HL-60/S4 treated with retinoic acid at 250 ng/mL for 4 days and 3 days (cell line): ENCODE data around the gene NRTN.
"Not testable (repeated sequence)": the region's sequence is repeated elsewhere in the genome, so short reads cannot be mapped to it uniquely, and the experiment has no call there.

ENCODE experiments used
- in situ Hi-C: fragments of 300-500 bp; cut with MboI; formaldehyde crosslinking; loops from 2 replicates; pipeline ENCODE4 v1.7.0; 2022; ENCODE audit warnings: low sequenced_read_pairs

NRTN gene

GRCh38 chr19:5832061-5832460 lies 27.2 kb downstream of the NRTN start:
- in situ Hi-C loops: no loop called here

GRCh38 chr19:5832527-5833216 lies 27.8 kb downstream of the NRTN start:
- in situ Hi-C loops: no loop called here

GRCh38 chr19:5837761-5838352 lies 33.0 kb downstream of the NRTN start:
- in situ Hi-C loops: no loop called here

- in situ Hi-C loops: no loop called here
Observed at GRCh38 chr19:5838353-5839064, 33.6 kb downstream of the NRTN start.

- in situ Hi-C loops: no loop called here
Observed at GRCh38 chr19:5839065-5840017, 34.5 kb downstream of the NRTN start, which contains the start of gene FUT6. Gene FUT6, minus strand, starts transcription at chr19:5839702. Its CDS starts 7,135 bp downstream, at chr19:5832567.

GRCh38 chr19:5841735-5842111 lies 36.9 kb downstream of the NRTN start:
- in situ Hi-C loops: not testable (repeated sequence)

- in situ Hi-C loops: no loop called here
Observed at GRCh38 chr19:5843295-5843927, 38.5 kb downstream of the NRTN start.

GRCh38 chr19:5844456-5845433 lies 39.9 kb downstream of the NRTN start:
- in situ Hi-C loops: no loop called here

- in situ Hi-C loops: not testable (repeated sequence)
Observed at GRCh38 chr19:5847846-5848245, 43.0 kb downstream of the NRTN start.

- in situ Hi-C loops: not testable (repeated sequence)
Observed at GRCh38 chr19:5848621-5849020, 43.8 kb downstream of the NRTN start.

- in situ Hi-C loops: no loop called here
Observed at GRCh38 chr19:5850189-5850588, 45.3 kb downstream of the NRTN start.

- in situ Hi-C loops: no loop called here
Observed at GRCh38 chr19:5850743-5851293, 46.0 kb downstream of the NRTN start.

GRCh38 chr19:5851302-5851701 lies 46.4 kb downstream of the NRTN start, which contains the start of gene FUT3:
Gene FUT3, minus strand, starts transcription at chr19:5851449.
- in situ Hi-C loops: no loop called here

- in situ Hi-C loops: not testable (repeated sequence)
Observed at GRCh38 chr19:5854121-5854520, 49.3 kb downstream of the NRTN start.

GRCh38 chr19:5855151-5855550 lies 50.3 kb downstream of the NRTN start:
- in situ Hi-C loops: not testable (repeated sequence)

- in situ Hi-C loops: no loop called here
Observed at GRCh38 chr19:5857203-5858081, 52.6 kb downstream of the NRTN start.

GRCh38 chr19:5863030-5863665 lies 58.3 kb downstream of the NRTN start:
- in situ Hi-C loops: no loop called here
